Forelimb muscle (tissue), 1 donor: ENCODE results near the gene GOLGA6A. TPM values are rescaled to one million over a fixed set of nuclear protein-coding genes. Genes with fewer than 3 reads are reported as not detected.
"Not testable (repeated sequence)": the region's sequence is repeated elsewhere in the genome, so short reads cannot be mapped to it uniquely, and the experiment has no call there.

Experiments
- DNase-seq: peaks from one replicate; pipeline ENCODE4 v3.0.0-alpha.2; 2013; ENCODE audit warnings: low read depth
- polyA plus RNA-seq: library from polyadenylated mRNA; unstranded; fragments of 120-200 nt; gene quantifications from one replicate; pipeline ENCODE4 v1.2.1, GENCODE V29; 2013; ENCODE audit not compliant: insufficient read length

Gene GOLGA6A
- polyA plus RNA-seq, 1 donor: 0.53 TPM

DNA sequence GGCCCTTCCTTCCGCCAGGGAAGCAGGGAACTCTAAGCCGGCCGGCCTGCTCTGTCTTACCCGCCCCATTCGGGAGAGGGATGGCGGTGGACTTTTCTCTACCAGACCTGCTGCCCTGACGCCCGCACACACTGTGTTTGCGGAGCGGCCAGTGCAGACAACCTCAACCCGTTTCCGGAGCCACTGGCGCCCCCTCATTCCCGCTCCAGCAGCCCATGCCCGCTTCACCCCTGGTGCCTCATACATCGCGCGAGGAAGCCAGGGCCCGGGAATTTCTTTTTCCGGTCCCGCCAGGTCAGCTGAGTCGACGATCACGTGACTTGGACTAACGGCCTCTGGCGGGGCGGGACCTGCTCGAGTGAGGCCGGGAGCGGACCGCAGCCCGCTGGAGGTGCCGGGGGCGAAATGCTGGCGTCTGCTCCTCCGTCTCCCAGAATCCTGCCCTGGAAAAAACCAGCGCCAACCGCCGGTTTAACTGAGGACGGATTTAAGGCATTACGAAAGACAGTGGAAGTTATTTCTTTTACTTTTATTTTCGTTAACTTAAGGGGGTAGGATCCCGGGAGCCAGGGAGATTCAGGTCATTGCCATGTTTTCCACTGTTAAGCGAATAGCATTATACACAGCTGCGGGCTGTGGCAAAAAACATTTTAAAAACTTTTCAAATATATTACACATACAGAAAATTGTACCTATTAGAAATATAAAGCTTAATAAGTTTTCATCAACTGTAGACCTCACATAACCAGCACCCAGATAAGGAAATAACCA is 17.8 kb upstream of the GOLGA6A start:
- peak; percentile 6 for DNase-seq

DNA sequence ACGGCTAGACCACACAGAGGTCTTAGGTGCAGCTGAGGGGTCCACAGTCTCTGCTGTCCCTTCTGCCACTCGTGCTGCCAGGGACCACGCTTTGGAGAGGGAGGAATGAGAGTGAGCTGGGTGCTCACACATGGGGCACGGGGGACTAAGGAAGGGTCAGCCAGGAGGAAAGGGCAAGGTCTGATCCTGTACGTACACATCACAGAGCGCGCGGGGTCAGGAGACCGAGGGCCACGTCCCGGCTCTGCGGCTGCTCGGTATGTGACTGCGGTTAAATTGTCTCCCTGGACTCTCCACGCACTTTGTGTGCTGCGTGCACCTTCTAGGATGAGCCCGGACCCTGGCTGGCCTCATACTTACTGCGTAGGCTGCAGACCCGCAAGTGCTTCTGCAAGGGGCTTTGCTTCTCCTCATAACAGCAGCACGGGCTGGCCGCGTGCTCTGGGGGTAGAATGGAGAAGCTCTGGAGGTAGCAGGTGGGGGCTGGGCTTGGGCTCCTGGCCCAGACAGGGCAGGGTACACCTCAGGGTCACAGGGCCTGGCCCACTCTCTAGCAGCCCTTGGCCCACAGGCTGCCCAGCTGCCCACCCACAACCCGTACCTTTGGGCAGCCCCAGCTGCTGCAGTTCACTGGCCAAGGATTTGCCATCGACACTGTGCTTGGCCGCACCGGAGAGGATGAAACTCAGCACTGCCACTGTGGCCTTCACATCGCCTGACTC is 14.6 kb upstream of the GOLGA6A start:
- DNase-seq: not testable (repeated sequence)

DNA sequence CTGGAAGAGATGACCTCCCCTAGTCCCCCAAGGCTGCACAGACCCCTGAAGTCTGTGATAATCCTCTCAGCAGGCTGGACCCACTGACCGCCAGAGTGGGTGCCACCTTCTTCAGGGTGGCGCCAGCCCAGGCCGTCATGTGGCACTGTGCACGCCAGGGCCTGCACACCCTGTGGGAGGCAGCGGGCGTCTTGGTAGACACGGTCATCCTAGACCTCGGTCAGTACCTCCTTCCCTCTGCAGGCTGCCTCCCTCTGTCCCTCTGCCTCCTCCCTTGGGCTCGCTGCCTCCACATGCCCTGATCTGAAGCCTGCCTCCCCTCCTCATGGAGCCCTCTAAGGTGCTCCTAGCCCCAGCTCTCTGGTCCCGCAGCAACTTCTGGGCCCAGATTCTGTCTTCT is 13.3 kb upstream of the GOLGA6A start:
- DNase-seq: not testable (repeated sequence)

DNA sequence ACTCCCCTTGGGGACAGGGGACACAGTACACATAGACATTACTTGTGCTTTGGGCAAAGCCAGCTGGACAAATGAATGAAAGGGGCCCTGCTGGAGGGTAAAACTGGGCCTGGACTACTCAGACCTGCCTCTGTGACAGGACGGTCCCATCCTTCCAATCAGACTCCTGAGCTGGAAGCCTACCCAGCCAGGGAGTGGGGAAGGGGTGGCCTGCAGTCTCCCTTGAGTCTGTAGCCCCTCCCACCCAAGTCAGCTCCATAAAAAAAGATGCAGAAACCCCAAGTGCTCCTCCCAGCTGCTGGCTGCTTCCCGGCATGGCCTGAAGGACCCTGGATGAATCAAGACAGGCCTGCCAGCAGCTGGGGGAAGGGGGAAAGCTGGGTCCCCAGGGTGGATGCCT is 12.2 kb upstream of the GOLGA6A start:
- not testable (repeated sequence) for DNase-seq

DNA sequence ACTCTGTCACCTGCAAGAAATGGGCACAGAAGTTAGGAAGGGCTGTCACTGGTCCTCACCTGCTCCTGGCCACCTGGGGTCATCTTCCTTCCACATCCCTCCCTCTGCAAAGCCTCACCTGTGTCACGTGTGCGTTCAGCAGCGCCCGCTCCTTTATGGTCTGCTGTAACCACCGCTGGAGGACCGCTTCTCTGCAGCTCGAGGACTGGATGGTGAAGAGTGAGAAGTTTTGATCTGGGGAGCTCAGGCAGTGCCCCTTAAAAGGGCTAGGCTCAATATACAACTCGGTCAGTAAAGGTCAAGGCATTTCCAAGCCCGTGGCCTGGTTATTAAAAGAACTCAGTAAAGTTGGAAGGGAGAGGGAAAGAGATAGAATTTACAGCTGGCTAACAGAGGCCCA is 6.6 kb downstream of the GOLGA6A start:
- DNase-seq: not testable (repeated sequence)

DNA sequence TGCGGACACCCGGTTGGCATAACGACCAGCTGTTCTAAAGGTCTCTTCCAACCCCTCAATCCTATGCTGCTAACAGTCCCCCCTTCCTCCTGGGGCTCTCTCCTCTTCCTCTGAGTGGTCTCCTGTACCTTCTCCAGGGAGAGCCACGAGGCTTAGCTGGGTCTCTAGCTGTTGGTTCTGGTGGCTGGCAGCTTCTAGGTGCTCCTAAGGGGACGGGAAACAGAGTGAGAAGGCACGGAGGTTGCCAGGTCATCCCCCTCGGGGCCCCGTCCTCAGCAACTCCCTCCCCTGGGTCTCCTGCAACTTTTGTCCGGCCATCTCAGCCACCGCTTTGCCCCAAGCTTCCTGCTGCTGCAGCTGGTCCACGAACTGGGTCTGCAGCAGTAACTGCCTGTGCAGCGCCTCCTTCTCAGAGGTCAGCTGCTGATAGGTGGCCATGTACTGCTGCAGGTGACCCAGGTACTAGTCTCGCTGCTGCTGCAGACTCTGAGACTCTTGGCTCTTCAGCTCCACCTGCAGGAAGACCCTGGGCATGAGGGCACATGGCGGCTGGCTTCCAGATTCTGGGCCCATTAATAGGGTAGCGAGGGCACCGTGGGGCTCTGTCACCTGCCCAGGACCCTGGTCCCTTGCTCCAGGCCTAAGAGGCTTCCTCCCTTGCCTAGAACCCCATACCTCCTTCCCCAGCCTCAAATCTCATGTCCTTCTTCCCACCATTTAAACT is 9.6 kb downstream of the GOLGA6A start:
- not testable (repeated sequence) for DNase-seq

DNA sequence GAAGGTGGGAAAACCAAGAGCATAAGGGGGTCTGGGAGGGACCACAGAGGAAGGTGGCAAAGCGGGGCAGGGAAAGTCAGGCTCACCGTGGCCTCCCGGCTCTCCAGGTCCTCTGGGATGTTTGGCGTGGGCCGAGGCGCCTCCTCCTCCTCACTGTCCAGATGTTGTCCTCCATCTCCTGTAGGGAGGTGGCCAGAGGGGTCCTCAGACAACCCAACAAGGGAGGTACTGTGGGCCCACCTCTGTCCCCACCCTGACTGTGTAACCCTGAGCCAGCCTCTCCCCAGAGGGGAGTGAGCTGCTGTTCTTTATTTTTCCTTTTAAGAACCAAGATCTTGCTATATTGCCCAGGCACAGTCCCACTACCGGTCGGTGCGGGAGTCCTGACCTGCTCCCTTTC is 10.2 kb downstream of the GOLGA6A start:
- not testable (repeated sequence) for DNase-seq

DNA sequence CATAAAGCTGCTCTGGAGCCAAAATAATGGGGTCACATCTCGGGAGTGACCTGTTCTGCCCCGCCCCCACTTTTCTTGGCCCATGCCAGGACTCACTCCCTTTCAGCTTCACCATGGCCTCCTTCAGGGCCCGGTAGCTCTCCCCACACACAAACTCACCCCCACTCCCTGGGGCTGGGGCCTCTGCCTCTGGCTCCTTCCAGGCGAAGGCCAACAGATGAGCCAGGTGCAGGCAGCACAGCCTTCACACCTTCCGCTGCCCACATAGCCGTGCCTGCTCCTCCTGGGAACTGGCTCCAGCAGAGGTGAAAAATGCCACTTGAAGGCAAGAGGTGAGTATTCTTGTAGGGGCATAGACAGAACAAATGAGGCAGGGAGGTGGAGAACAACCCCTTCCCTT is 10.7 kb downstream of the GOLGA6A start:
- not testable (repeated sequence) for DNase-seq

DNA sequence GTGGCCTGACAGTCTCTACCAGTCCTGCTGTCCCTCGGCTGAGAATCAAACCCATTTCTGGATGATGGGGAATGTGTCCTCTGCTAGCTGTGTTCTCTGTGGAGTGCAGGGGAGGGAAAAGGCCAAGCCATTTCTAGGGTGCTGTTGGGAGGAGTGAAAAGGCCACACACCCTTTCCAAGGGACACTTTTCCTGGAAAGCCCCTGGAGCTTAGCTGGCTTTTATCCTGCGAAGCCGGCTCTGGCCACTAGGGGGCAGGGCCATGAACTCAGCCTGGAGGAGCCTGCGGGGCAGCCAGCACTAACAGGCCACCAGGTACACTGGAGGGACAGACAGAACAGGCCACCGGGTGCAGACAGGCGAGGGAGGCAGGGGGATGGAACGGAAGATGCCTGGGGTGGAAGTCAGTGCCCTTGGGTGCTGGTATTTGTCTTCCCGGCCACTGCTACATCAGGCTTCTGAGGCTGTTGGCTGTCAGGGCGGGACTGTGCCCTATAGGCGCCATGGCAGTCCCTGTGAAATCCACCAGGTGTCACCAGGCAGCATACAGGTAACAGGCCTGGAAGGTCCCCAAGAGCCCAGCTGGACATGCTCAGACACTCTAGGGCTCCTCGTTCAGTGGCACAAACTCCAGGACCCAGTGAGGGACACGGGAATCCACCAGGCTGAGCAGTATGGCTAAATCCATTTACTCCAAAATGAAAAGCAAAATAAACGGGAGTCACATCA is 16.5 kb downstream of the GOLGA6A start:
- not testable (repeated sequence) for DNase-seq

DNA sequence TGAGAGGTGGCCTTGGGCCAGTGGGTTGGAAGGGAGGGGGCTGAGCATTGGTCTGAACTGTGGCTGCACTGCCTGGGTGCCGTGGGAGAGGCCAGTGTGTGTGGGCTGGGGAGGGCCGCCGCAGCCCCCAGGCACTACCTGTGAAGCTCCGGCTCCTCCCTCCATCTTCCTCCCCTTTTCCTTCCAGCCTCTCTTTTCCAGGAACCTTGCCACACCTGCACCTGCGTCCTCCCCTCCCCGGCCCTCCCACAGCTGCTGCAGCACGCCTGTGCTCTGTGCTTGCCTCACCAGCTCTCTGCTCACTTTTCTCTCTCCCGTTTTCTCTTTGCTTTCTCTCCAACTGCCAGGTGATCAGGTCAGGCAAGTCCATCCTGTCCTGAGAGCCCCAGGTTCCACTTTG is 17.5 kb downstream of the GOLGA6A start:
- not testable (repeated sequence) for DNase-seq

DNA sequence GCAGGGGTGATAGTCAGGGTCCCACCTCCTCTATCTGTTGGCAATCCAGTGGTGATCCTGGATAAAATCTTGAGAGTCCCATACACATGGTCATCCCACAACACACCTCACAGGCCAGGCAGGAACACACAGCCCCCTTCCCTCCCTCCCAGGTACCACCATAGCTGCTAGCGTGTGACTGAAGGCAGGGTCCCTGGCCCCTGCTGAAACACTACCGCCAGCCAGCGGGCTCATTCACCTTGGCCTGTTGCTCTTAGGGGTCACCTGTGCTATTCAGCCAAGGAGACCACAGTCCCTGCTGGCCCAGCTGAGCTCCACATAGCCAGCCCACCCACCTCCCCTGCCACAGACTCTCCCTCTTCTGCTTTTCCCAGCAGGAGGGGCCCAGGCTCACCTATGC is 18.2 kb downstream of the GOLGA6A start:
- not testable (repeated sequence) for DNase-seq

DNA sequence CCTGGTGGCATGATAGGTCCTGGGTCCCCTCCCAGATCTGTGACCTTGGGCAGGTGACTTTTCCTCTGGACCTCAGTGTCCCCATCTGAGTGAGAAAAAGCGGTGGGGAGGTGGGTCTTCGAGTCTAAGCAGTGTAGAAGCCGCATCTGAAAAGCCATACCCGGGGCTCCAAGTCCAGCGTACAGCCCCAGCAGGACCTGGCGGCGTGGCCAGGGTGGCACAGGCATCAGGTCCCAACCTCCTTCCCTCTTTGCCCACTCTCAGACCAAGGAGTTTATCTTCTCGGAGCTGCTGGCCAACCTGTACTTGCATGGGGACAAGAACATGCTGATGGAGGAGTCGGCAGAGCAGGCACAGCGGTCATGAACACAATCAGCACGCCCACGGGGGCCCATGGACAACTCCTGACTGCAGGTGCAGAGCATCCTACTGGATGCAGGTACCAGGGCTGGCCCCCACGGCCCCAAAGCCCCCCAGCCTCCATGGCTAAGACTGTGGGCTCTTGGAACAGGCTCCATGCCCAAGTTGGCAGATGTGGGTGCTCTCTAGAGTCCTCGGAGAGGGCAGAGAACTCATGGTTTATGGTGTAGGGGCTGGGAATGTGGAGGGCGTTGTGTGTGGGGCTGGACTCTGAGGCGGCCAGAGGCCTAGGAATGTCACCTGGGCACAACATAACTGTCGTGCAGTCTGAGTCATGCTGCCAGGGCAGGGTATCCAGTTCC is 18.8 kb downstream of the GOLGA6A start:
- not testable (repeated sequence) for DNase-seq

DNA sequence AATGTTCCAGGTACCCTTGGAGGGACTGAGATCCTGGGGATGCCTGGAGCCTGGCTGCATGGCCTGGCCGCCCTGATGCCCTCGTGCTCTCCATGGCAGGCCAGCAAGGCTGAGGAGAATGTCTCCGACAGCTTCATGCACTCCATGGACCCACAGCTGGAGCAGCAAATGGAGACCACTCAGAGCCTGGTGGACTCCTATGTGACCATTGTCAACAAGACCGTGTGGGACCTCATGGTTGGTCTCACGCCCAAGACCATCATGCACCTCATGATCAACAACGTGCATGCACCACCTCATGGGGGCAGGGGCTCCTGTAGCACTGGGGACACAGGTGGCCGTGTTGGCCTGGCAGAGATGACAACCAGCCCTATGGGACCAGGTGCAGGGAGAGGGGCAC is 19.7 kb downstream of the GOLGA6A start:
- DNase-seq: no peak

DNA sequence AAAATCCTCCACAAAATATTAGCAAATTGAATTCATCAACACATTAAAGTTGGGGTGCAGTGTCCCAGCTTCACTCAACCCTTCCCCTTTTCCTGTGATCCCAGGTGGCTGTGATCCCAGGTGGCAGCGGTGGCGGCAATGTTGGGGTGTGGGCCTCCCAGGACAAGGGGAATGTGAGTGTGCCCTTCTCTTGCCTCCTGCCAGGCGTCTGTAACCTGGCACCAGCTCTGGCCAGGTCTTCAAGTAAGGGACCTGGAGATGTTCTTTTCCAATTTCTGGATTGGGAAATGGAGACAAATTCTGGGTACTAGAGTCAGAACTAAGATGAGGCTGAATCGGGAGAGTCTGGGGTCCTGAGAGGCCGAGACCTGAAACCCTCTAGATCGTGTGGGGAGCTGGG is 20.1 kb downstream of the GOLGA6A start:
- DNase-seq: no peak

DNA sequence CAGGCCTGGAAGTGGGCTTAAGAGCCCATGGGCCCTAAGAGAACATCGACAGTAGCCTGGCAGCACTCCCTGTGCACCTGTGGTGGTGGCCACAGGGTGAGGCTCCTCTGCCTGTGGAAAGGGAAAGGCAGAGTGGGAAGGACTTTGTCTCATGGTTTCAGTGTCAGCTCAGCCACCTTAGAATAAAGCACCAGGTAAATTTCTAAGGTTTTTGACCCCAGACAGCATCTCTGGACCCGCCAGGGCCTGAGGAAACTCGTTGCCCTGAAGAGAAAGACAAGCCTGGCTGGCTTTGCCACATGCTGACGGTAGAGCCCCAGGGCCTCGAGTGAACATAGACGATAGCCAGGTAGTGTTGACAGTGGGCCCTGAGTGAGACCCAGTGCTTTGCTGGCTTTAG is 22.1 kb downstream of the GOLGA6A start:
- no peak for DNase-seq

DNA sequence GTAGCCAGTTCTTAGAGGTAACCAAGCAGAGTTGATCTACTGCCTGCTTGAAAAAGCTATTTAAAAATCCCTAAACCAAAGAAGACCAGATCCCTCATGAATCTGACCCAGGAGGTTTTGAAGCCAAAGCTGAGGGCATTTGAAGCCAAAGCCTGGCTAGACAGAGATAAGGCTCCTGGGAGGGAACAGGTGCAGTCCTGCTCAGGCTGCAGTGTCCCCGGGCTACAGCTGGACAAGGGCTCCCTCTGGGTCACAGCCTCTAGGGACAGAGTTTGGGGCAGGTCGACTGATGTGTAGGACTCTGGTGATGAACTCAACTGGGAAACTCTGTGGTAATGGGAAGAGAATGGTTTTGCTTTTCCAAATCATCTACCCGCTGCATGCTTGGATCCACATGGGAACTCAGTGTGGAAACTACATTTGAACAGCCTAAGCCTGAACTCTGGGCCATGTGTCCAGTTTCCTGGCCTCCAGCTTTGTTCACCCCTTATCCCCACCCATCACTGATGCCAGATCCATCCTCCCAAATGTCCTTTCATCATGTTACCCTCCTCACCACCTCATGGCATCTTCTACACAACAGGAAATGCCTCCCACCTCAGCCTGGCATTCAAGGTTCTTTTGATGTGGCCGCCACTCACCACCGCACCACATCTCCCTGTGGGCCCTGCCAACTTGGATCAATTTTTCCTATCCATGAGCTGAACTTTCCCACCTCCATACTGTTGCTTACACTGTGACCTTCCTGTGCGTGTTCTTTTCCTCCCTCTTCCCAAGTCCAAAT is 23.1 kb downstream of the GOLGA6A start:
- not testable (repeated sequence) for DNase-seq

DNA sequence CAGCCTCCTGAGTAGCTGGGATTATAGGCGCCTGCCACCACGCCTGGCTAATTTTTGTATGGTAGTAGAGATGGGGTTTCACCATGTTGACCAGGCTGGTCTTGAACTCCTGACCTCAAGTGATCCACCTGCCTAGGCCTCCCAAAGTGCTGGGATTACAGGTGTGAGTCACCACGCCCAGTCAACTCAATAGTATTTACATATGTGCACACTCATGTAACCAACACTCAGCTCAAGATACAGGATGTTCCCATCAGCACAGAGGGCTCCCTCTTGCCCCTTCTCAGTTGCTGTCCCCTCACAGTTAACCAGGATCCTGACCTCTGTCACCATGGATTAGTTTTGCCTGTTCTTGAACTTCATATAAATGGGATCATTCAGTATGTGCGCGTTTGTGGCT is 26.0 kb downstream of the GOLGA6A start:
- not testable (repeated sequence) for DNase-seq

DNA sequence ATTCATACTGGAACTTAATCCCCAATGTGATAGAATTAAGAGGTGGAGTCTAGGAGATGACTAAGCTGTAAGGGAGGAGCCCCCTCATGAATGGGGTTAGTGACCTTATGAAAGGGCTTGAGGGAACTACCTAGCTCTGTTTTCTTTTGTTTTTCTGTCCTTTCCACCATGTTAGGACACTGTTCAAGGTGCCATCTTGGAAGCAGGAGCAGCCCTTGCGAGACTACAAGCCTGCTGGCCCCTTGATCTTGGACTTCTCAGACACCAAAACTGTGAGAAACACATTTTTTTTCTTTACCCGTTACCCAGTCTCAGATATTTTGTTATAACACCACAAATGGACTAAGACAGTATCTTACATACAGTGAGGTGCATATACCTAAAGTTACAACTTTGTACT is 26.5 kb downstream of the GOLGA6A start:
- DNase-seq: no peak

DNA sequence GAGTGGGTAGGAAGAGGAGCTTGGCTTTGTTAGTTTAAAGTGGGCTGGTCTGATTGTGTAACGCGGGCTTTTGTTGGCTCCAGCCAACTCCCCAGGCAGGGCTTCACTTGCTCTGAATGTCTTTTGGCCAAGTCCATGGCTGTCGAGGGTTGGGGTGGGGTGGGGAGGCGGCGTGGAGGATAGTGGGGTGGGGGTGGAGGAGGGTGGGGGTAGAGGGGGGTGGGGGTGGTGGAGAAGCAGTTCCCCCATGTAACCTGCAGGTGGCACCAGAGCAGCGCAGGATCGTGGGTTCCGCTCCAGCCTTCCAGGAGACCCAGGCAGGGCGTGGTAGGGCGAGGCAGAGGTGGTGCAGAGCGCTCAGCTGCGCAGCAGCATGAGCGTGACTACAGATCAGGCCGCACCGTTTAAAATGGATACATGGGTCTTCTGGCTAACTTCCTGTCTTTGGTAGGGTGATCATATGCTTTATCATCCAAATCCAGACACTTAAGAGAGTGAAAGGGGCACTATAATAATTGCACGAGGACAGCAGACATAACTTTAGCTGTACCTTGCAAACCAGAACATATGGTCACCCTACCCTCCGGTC is 28.3 kb downstream of the GOLGA6A start:
- peak; percentile 45 for DNase-seq

DNA sequence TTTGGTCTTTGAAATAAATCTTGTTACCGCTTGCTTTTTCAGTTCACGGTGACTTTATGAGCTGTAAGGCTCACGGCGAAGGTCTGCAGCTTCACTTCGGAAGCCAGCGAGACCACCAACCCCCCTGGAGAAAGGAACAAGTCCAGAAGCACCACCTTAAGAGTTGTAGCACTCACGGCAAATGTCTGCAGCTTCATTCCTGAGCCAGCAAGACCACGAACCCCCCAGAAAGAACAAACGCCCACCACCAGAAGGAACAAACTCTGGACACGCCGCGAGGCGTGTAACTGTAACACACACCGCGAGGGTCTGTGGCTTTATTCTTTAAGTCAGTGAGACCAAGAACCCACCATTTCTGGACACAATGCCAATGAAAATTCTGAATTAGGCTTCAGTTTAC is 28.8 kb downstream of the GOLGA6A start:
- DNase-seq: no peak
